ENCODE data around the gene FAM47E.

FAM47E gene

DNA sequence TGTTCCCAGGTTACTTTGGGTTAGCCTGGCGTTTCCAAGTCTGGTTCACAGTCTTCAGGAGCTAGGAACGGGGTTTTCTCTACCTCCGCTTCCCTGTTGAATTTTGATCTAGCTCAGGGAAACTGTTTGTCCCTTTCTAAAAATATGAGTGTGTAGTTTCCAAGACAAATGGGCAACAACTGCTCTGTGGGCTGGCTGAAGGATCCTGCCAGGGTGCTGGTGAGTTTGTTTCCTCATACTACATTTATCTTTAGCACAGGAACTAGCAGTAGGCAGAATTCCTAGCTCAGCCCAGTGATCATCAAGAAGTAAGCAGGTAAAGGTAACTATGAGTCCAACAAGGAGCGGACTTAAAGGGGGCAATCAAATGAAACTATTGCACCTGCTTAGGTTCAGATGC lies 13.3 kb upstream of the FAM47E start:
- TF ChIP-seq TAF1 (IDR thresholded peaks at IDR 0.05; ENCODE audit: borderline replicate concordance, insufficient read depth, low read length) (no peak), FOXP2 (optimal IDR thresholded peaks at IDR 0.05; ENCODE audit: borderline replicate concordance, extremely low read depth, extremely low read length, insufficient read depth) (no peak), POLR2AphosphoS5 (IDR thresholded peaks at IDR 0.05; ENCODE audit: low read depth, low read length) (no peak), SIN3A (IDR thresholded peaks at IDR 0.05; ENCODE audit: borderline replicate concordance, insufficient read depth, low read length) (no peak)
- TF ChIP-seq, protein P1, sequence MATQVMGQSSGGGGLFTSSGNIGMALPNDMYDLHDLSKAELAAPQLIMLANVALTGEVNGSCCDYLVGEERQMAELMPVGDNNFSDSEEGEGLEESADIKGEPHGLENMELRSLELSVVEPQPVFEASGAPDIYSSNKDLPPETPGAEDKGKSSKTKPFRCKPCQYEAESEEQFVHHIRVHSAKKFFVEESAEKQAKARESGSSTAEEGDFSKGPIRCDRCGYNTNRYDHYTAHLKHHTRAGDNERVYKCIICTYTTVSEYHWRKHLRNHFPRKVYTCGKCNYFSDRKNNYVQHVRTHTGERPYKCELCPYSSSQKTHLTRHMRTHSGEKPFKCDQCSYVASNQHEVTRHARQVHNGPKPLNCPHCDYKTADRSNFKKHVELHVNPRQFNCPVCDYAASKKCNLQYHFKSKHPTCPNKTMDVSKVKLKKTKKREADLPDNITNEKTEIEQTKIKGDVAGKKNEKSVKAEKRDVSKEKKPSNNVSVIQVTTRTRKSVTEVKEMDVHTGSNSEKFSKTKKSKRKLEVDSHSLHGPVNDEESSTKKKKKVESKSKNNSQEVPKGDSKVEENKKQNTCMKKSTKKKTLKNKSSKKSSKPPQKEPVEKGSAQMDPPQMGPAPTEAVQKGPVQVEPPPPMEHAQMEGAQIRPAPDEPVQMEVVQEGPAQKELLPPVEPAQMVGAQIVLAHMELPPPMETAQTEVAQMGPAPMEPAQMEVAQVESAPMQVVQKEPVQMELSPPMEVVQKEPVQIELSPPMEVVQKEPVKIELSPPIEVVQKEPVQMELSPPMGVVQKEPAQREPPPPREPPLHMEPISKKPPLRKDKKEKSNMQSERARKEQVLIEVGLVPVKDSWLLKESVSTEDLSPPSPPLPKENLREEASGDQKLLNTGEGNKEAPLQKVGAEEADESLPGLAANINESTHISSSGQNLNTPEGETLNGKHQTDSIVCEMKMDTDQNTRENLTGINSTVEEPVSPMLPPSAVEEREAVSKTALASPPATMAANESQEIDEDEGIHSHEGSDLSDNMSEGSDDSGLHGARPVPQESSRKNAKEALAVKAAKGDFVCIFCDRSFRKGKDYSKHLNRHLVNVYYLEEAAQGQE (IDR thresholded peaks at IDR 0.05; ENCODE audit: insufficient read depth in 1 of 2, low read depth in 2 of 2, low read length in 2 of 2): no peak

DNA sequence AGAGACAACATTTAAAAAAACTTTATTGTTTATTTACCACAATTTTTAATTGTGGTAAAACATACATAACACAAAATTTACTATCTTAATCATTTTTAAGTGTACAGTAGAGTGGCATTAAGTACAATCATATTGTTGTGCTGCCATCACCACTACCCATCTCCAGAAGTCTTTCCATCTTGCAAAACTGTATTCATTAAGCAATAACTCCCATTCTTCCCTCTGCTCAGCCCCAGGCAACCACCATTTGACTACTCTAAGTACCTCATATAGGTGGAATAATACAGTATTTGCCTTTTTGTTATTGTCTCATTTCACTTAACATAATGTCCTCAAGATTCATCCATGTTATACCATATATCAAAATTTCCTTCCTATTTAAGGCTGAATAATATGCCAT lies 12.8 kb upstream of the FAM47E start:
- TF ChIP-seq SIN3A (IDR thresholded peaks at IDR 0.05; ENCODE audit: borderline replicate concordance, insufficient read depth, low read length): no peak
- TF ChIP-seq, protein P1 (IDR thresholded peaks at IDR 0.05; ENCODE audit: insufficient read depth in 1 of 2, low read depth in 2 of 2, low read length in 2 of 2): no peak
- TF ChIP-seq POLR2AphosphoS5 (IDR thresholded peaks at IDR 0.05; ENCODE audit: low read depth, low read length): no peak
- TF ChIP-seq FOXP2 (optimal IDR thresholded peaks at IDR 0.05; ENCODE audit: borderline replicate concordance, extremely low read depth, extremely low read length, insufficient read depth): no peak
- TF ChIP-seq TAF1 (IDR thresholded peaks at IDR 0.05; ENCODE audit: borderline replicate concordance, insufficient read depth, low read length): no peak

DNA sequence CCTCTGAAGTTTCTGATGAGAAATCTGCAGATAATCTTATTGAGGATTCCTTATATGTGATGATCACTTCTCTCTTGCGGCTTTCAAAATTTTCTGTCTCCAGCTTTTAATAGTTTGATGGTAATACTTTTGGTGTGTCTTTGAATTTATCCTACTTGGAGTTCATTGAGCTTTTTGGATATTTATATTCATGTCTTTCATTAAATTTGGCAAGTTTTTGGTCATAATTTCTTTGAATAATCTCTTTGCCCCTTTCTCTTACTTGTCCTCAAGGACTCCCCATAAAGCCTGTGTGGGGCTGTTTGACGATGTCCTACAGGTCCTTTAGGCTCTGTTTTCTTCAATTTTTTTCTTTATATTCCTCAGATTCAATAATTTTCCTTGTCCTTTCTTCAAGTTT lies 11.3 kb upstream of the FAM47E start:
- TF ChIP-seq, protein P1 (IDR thresholded peaks at IDR 0.05; ENCODE audit: insufficient read depth in 1 of 2, low read depth in 2 of 2, low read length in 2 of 2): no peak
- TF ChIP-seq SIN3A (IDR thresholded peaks at IDR 0.05; ENCODE audit: borderline replicate concordance, insufficient read depth, low read length): no peak
- no peak for TF ChIP-seq FOXP2 (optimal IDR thresholded peaks at IDR 0.05; ENCODE audit: borderline replicate concordance, extremely low read depth, extremely low read length, insufficient read depth)
- TF ChIP-seq POLR2AphosphoS5 (IDR thresholded peaks at IDR 0.05; ENCODE audit: low read depth, low read length): no peak
- no peak for TF ChIP-seq TAF1 (IDR thresholded peaks at IDR 0.05; ENCODE audit: borderline replicate concordance, insufficient read depth, low read length)

DNA sequence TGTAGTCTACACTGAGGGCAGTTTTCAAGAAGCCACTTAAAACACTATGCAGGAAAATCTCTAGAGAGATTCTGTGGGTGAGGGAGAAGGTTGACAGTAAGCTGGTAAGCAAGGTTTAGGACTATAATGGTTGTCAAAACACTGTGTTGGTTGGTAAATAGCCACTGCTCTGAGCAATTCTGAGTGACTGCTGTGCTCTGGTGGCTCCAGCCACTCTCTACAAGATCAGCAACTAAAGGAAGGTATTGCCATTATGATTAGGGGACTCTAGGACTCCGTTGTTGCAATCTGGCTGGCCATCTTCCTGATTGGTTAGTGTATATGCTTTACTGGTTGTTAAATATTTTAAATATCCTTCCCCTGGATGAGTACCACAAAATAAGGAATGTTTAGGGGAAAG lies 5.5 kb upstream of the FAM47E start:
- no peak for TF ChIP-seq SIN3A (IDR thresholded peaks at IDR 0.05; ENCODE audit: borderline replicate concordance, insufficient read depth, low read length)
- TF ChIP-seq, protein P1 (IDR thresholded peaks at IDR 0.05; ENCODE audit: insufficient read depth in 1 of 2, low read depth in 2 of 2, low read length in 2 of 2): no peak
- TF ChIP-seq TAF1 (IDR thresholded peaks at IDR 0.05; ENCODE audit: borderline replicate concordance, insufficient read depth, low read length): no peak
- no peak for TF ChIP-seq FOXP2 (optimal IDR thresholded peaks at IDR 0.05; ENCODE audit: borderline replicate concordance, extremely low read depth, extremely low read length, insufficient read depth)
- no peak for TF ChIP-seq POLR2AphosphoS5 (IDR thresholded peaks at IDR 0.05; ENCODE audit: low read depth, low read length)

DNA sequence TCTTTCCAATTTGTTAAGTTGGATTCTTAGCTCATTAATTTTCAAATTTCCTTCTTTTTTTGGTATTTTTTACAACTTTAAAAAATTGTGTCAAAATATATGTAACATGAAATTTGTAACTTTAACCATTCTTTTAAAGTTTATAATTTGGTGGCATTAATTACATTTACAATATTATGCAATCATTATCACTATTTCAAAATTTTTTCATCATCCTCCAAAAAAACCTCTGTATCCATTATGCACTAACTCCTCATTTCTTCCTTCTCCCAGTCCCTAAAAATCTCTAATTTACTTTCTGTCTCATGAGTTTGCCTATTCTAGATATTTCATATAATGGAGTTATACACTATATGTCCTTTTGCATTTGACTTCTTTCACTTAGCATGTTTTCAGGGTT lies 4.7 kb upstream of the FAM47E start:
- no peak for TF ChIP-seq SIN3A (IDR thresholded peaks at IDR 0.05; ENCODE audit: borderline replicate concordance, insufficient read depth, low read length)
- no peak for TF ChIP-seq FOXP2 (optimal IDR thresholded peaks at IDR 0.05; ENCODE audit: borderline replicate concordance, extremely low read depth, extremely low read length, insufficient read depth)
- TF ChIP-seq TAF1 (IDR thresholded peaks at IDR 0.05; ENCODE audit: borderline replicate concordance, insufficient read depth, low read length): no peak
- TF ChIP-seq, protein P1 (IDR thresholded peaks at IDR 0.05; ENCODE audit: insufficient read depth in 1 of 2, low read depth in 2 of 2, low read length in 2 of 2): no peak
